ENCODE results near the gene NUDT16L1. TPM values are rescaled to one million over a fixed set of nuclear protein-coding genes. Genes with fewer than 3 reads are reported as not detected.

Gene NUDT16L1
- total RNA-seq, 4 donors from 2014 or later: 19.9 to 32.7 (median 24.6) TPM

GRCh38 chr16:4678596-4678995, 14.8 kb upstream of the NUDT16L1 start:
- H3K36me3 ChIP-seq: peaks cover 48% of the 10 kb centered on the region
- no peaks in the 10 kb centered on the region for H3K9me3 ChIP-seq
- TF ChIP-seq POLR2AphosphoS5 (IDR thresholded peaks at IDR 0.05) (no peak), POLR2A (IDR thresholded peaks at IDR 0.05) (no peak), EP300 (IDR thresholded peaks at IDR 0.05) (no peak)
- TF ChIP-seq, protein P1, sequence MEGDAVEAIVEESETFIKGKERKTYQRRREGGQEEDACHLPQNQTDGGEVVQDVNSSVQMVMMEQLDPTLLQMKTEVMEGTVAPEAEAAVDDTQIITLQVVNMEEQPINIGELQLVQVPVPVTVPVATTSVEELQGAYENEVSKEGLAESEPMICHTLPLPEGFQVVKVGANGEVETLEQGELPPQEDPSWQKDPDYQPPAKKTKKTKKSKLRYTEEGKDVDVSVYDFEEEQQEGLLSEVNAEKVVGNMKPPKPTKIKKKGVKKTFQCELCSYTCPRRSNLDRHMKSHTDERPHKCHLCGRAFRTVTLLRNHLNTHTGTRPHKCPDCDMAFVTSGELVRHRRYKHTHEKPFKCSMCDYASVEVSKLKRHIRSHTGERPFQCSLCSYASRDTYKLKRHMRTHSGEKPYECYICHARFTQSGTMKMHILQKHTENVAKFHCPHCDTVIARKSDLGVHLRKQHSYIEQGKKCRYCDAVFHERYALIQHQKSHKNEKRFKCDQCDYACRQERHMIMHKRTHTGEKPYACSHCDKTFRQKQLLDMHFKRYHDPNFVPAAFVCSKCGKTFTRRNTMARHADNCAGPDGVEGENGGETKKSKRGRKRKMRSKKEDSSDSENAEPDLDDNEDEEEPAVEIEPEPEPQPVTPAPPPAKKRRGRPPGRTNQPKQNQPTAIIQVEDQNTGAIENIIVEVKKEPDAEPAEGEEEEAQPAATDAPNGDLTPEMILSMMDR (IDR thresholded peaks at IDR 0.05): no peak
- H3K4me1 ChIP-seq: peaks cover 27% of the 10 kb centered on the region
- no peaks in the 10 kb centered on the region for H3K27me3 ChIP-seq
- WGBS: 71% methylated on average over 6 of the region's 6 CpGs
- H3K4me3 ChIP-seq: no peak overlapping the region
- H3K27ac ChIP-seq: no peak overlapping the region
- DNase-seq (ENCODE audit: low spot score in 2 of 2): no peak

DNA sequence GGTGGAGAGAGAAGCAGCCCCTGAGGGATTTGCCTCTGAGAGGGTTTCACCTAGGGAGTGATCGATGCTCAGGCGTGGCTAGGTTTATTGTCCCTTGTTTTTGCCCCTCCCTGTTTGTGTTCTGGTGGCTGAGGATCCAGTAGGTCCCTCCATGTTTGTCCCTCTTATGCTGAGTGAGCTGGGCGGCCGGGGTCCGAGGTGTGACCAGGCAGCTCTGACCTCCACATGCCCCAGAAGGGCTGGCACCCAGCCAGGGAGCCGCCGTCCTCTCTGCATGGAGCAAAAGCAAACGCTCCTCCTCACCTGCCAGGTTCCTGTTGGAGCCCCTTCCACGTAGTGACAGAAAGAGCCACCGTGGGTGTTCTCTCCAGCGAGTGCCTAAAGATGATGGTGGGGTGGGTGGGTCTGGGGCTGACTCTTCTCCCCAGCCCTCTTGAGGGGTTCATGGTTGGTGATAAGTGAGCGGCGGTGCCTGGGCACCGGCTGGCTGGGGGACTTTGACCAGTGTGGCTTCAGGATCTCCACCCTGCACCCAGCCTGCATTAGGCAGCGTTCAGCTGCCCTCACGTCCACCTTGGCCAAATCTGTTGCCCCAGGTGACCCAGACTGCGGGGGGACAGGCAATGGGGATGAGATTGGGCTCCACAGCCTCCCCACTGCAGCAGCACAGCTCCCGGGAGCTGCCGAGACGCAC, 14.1 kb upstream of the NUDT16L1 start:
- peak overlapping the region; percentile 46 for H3K4me3 ChIP-seq
- H3K4me1 ChIP-seq: peaks cover 27% of the 10 kb centered on the region
- H3K36me3 ChIP-seq: peaks cover 54% of the 10 kb centered on the region
- peak overlapping the region; percentile 46 for H3K27ac ChIP-seq
- no peak for TF ChIP-seq POLR2A (IDR thresholded peaks at IDR 0.05)
- TF ChIP-seq EP300 (IDR thresholded peaks at IDR 0.05): no peak
- TF ChIP-seq, protein P1 (IDR thresholded peaks at IDR 0.05): no peak
- TF ChIP-seq POLR2AphosphoS5 (IDR thresholded peaks at IDR 0.05): no peak
- no peaks in the 10 kb centered on the region for H3K27me3 ChIP-seq
- no peak for DNase-seq (ENCODE audit: low spot score in 2 of 2)
- 72% methylated on average over 15 of the region's 20 CpGs for WGBS
- no peaks in the 10 kb centered on the region for H3K9me3 ChIP-seq

DNA sequence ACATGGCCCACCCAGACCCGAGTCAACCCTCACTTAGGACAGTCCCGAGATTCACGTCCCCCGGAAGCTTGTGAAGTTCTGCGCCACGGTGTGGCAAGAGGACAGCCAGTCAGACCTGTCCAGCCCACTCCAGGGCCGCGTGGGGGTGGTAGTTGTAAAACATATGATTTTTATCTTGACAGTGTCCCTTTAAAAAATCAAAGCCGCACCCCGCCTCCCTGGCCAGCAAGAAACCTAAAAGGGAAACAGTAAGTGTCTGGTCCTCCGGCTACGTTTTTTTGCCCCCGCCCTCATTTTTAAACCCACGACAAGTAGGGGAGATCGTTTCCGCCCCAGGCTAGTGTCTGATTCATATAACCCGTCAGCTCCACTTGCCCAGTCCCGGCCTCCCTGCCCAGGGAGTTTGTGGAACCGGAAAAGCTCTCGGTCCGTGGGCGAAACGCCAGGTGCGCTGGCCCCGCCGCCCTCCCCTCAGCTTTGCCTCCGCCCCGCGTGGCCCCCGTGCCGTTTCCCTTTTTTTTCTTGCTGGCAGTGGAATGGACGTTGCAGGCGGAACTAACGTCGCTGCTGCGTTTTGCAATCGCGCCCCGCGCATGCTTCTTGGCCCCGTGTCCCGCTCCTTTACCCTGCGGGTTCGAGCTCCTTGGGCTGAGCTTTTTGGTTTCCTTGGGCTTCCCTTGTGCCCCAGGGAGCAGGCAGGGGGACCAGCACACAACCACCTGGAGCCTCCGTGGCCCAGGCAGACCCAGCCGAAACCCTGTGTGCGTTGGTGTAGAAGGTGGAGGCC, 13.3 kb upstream of the NUDT16L1 start:
- Histone ChIP-seq H3K27me3 (no peaks in the 10 kb centered on the region), H3K4me1 (peaks cover 27% of the 10 kb centered on the region), H3K4me3 (peak overlapping the region; percentile 46), H3K9me3 (no peaks in the 10 kb centered on the region), H3K27ac (peak overlapping the region; percentile 46), H3K36me3 (peaks cover 62% of the 10 kb centered on the region)
- TF ChIP-seq, protein P1 (IDR thresholded peaks at IDR 0.05): no peak
- TF ChIP-seq EP300 (IDR thresholded peaks at IDR 0.05) (no peak), POLR2A (IDR thresholded peaks at IDR 0.05) (no peak), POLR2AphosphoS5 (IDR thresholded peaks at IDR 0.05) (no peak)
- peak; percentile 81 to 90 for DNase-seq (ENCODE audit: low spot score in 2 of 2)
- WGBS: 48% methylated on average over 47 of the region's 47 CpGs

DNA sequence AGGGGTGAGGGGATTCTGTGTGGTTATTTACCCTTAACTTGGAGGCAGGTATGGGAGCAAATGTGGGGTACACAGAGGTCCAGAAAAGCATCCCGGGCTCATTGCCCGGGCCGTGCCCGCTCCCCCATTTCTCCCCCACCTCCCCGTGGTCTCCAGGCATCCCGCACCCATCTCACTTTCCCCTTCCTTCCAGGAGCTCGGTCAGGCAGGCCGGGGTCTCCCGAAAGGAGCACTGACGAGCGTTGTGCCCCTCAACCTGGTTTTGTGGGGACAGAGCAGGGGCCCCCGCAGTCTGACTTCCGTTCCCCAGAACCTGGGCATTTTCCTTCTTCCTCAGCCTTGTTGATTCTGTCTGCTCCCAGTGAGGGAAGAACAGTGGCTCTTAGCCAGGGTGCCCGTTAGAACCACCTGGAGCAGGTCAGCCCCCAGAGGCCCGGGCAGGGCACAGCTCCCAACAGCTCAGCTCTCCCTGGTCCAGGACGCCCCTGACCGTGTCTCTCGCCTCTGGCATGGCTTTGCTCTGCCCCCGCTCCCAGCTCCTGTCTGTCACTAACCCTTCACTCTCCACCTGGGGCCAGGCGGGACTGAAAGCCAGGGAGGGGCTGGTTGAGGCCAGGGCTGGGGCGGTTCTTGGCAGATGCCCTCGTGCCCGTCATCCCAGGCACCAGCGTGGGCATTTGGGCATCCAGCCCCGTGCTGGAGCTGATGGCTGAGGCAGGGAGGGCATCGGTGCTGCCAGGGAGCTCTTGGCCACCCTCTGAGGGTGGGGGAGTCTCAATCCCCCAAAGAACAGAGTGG, 12.5 kb upstream of the NUDT16L1 start:
- no peaks in the 10 kb centered on the region for H3K9me3 ChIP-seq
- H3K4me3 ChIP-seq: peak overlapping the region; percentile 46
- peaks cover 27% of the 10 kb centered on the region for H3K4me1 ChIP-seq
- peak overlapping the region; percentile 46 for H3K27ac ChIP-seq
- no peaks in the 10 kb centered on the region for H3K27me3 ChIP-seq
- 63% methylated on average over 11 of the region's 26 CpGs for WGBS
- TF ChIP-seq POLR2AphosphoS5 (IDR thresholded peaks at IDR 0.05) (no peak), EP300 (IDR thresholded peaks at IDR 0.05) (no peak), POLR2A (IDR thresholded peaks at IDR 0.05) (no peak)
- TF ChIP-seq, protein P1 (IDR thresholded peaks at IDR 0.05): no peak
- peak in 1 of 2 donors; percentile 64 for DNase-seq (ENCODE audit: low spot score in 2 of 2)
- H3K36me3 ChIP-seq: peaks cover 69% of the 10 kb centered on the region
